K562 (cell line): ENCODE measurements around the gene PHF14. TPM values are rescaled to one million over a fixed set of nuclear protein-coding genes. Genes with fewer than 3 reads are reported as not detected.

ENCODE experiments used
- C11orf30 ChIP-seq: fragments of 450-650 bp; IDR thresholded peaks from 2 replicates; pipeline ENCODE4 v1.6.1; 2016; ENCODE audit warnings: low read depth, mild to moderate bottlenecking
- IFI16 ChIP-seq: fragments of 250-450 bp; sonication (Bioruptor Pico); IDR thresholded peaks from 2 replicates; pipeline ENCODE4 v2.1.2; 2022; ENCODE audit warnings: mild to moderate bottlenecking, inconsistent platforms
- SMARCA5 ChIP-seq: fragments of 450-650 bp; IDR thresholded peaks from 2 replicates; pipeline ENCODE4 v1.6.1; 2016
- polyA plus RNA-seq, 8 experiments: library from polyadenylated mRNA; depleted of rRNA in 4 of 8; stranded (reverse) in 5 of 8; unstranded in 3 of 8; fragments of >200 nt; fragmentation: Nextera tagmentation in 2 of 8; fragmentation: Illumina TruSeq in 1 of 8; extraction: Ambion mirVana in 2 of 8; extraction: Trizol in 1 of 8; gene quantifications; 2 replicates each; pipeline versions ENCODE4 v1.2.1 to v1.2.3, GENCODE V29; 2011 to 2014; ENCODE audit warnings: inconsistent platforms in 1 of 8, missing spikeins in 1 of 8
- total RNA-seq, 7 experiments: library from RNA; depleted of rRNA in 6 of 7; stranded (reverse); fragments of >200 nt in 6 of 7; fragmentation: Illumina TruSeq in 2 of 7; extraction: Trizol in 2 of 7; gene quantifications; 2 replicates each; pipeline versions ENCODE4 v1.2.1 to v1.2.3, GENCODE V29; 2011 to 2021; ENCODE audit warnings: low replicate concordance in 1 of 7
- TF ChIP-seq, protein P1 (sequence below), 2 experiments: fragments of 450-650 bp; IDR thresholded peaks; 2 replicates each; pipeline ENCODE4 v1.6.1; 2016; ENCODE audit warnings: mild to moderate bottlenecking in 2 of 2, borderline replicate concordance in 1 of 2, low read depth in 1 of 2, moderate library complexity in 1 of 2
- TF ChIP-seq, protein P2 (sequence below): sonication (generic); formaldehyde crosslinking; IDR thresholded peaks from 2 replicates; pipeline ENCODE4 v1.8.0; 2022; ENCODE audit warnings: missing genetic modification reagents, mild to moderate bottlenecking, moderate library complexity, borderline replicate concordance

PHF14 gene
- total and polyA plus RNA-seq, 9 of the 15 experiments (the other 6 are each of a cell fraction or from before 2014, with no cell fraction given): 27.5 to 67.6 (median 41.4) TPM

DNA sequence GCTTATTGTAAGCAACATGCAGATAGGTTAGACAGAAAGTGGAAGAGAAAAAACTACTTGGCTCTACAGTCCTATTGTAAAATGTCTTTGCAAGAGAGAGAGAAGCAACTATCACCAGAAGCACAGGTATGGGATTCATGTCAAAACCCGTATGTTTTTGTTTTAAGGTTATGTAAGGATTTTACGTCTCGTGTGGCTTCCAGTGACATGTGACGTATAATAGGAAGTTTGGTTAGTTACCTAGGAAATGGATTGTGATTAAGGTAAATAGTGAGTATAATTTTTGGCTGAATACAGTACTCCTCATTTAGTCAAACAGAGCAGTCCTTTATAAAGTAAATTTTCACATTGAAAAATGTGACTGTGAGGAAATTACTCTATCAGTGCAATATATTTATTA is 62.0 kb downstream of the PHF14 start (continued):
- TF ChIP-seq, protein P1, sequence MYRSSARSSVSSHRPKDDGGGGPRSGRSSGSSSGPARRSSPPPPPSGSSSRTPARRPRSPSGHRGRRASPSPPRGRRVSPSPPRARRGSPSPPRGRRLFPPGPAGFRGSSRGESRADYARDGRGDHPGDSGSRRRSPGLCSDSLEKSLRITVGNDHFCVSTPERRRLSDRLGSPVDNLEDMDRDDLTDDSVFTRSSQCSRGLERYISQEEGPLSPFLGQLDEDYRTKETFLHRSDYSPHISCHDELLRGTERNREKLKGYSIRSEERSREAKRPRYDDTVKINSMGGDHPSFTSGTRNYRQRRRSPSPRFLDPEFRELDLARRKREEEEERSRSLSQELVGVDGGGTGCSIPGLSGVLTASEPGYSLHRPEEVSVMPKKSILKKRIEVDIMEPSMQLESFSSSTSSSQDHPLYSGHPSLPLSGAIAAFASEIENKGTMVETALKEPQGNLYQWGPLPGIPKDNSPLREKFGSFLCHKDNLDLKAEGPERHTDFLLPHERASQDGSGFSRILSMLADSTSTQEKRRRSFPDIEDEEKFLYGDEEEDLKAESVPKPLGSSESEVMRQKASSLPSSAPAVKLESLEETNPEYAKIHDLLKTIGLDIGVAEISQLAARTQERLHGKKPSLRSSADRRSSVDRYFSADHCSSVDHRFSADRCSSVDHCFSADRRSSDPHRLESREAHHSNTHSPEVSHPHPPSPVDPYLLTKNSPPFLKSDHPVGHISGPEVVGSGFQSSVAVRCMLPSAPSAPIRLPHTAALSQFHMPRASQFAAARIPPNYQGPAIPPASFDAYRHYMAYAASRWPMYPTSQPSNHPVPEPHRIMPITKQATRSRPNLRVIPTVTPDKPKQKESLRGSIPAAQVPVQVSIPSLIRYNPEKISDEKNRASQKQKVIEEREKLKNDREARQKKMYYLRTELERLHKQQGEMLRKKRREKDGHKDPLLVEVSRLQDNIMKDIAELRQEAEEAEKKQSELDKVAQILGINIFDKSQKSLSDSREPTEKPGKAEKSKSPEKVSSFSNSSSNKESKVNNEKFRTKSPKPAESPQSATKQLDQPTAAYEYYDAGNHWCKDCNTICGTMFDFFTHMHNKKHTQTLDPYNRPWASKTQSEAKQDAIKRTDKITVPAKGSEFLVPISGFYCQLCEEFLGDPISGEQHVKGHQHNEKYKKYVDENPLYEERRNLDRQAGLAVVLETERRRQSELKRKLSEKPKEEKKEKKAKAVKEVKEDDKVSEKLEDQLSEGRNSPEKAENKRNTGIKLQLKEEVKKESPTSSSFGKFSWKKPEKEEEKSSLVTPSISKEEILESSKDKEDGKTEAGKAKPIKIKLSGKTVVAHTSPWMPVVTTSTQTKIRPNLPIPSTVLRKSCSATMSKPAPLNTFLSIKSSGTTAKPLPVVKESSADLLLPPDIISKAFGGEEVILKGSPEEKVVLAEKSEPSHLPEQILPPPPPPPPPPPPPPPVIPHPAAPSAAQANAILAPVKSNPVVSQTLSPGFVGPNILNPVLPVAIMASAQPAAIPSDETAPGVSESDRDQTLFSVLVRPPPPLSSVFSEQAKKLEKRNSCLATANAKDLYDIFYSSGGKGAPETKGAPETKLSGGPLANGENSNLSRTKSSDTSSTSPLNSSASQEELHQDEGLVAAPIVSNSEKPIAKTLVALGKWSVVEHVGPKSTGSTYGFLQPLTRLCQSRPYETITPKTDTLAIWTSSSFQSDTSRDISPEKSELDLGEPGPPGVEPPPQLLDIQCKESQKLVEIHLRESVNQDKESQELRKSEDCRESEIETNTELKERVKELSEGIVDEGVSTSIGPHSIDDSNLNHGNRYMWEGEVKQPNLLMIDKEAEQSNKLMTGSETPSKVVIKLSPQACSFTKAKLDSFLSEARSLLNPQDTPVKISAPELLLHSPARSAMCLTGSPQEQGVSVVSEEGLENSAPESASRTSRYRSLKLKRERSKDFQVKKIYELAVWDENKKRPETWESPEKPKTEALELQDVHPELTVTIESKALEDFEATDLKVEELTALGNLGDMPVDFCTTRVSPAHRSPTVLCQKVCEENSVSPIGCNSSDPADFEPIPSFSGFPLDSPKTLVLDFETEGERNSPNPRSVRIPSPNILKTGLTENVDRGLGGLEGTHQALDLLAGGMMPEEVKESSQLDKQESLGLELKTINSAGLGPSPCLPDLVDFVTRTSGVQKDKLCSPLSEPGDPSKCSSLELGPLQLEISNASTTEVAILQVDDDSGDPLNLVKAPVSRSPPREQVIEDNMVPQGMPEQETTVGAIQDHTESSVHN (IDR thresholded peaks at IDR 0.05; ENCODE audit: borderline replicate concordance in 1 of 2, low read depth in 1 of 2): no peak
- TF ChIP-seq IFI16 (CRISPR knock-in tag): no peak
- no peak for TF ChIP-seq C11orf30
- TF ChIP-seq SMARCA5: no peak
- TF ChIP-seq, protein P2, sequence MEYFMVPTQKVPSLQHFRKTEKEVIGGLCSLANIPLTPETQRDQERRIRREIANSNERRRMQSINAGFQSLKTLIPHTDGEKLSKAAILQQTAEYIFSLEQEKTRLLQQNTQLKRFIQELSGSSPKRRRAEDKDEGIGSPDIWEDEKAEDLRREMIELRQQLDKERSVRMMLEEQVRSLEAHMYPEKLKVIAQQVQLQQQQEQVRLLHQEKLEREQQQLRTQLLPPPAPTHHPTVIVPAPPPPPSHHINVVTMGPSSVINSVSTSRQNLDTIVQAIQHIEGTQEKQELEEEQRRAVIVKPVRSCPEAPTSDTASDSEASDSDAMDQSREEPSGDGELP (CRISPR knock-in tag): no peak
